ENCODE data around the gene PPP4R3A. TPM values are rescaled to one million over a fixed set of nuclear protein-coding genes. Genes with fewer than 3 reads are reported as not detected.
A peak's percentile ranks its signal among the peaks of the same experiment; 100 is the strongest.

PPP4R3A gene
- total RNA-seq, 1 experiment from 2014 or later, result 101 TPM

DNA sequence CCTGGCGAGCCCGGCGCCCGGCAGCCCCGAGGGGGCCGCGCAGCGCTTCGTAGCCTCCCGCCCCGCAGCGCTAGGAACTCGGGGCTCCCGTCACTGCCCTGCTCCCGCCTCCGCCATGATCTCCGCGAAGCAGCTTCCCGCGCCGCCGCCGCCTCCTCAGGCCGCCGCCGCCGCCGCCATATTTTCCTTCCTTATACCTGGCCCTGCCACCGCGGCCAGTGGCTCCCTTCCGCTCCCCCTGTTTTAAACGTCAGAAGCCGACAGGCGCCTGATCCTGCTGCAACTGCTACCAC lies 286 bp downstream of the PPP4R3A start:
- Histone ChIP-seq H3K36me3 (ENCODE audit: insufficient read depth, low read length, poor library complexity, severe bottlenecking) (peaks cover 7% of the 10 kb centered on the region), H3K27ac (ENCODE audit: low read depth, low read length, poor library complexity, severe bottlenecking) (peak overlapping the region; percentile 99), H3K4me1 (ENCODE audit: insufficient read depth, low read length, poor library complexity, severe bottlenecking) (peaks cover 10% of the 10 kb centered on the region), H3K4me3 (ENCODE audit: low read depth, low read length, poor library complexity, severe bottlenecking) (peak overlapping the region; percentile 92), H3K9me3 (ENCODE audit: low read depth, low read length, poor library complexity, severe bottlenecking) (no peaks in the 10 kb centered on the region), H3K27me3 (replicated peaks; ENCODE audit: insufficient read depth, low read depth, low read length, poor library complexity) (no peaks in the 10 kb centered on the region)
- BruUV-seq (replicated peaks), result no TSS peak
- ChIA-PET POLR2A (ENCODE audit: low non-redundant PET) (interaction anchor here (0.8 kb wide), 1 partner anchor 612 kb away, joined by 5 read pairs; the partner anchor contains the start of genes CPSF2 and NDUFB1), CTCF (interaction anchor here (0.6 kb wide), 2 partner anchors 11 to 39 kb away, joined by 4 to 9 read pairs; no protein-coding TSS in a partner anchor)
- intact Hi-C loops (cut with micrococcal nuclease; ENCODE audit: unreplicated experiment), result no loop called here
- no peak for DNase-seq (ENCODE audit: low spot score)
- no peak for TF ChIP-seq EZH2 (IDR thresholded peaks at IDR 0.05; ENCODE audit: borderline replicate concordance, low read depth, low read length, poor library complexity, severe bottlenecking)
- TF ChIP-seq CTCF (conservative IDR thresholded peaks at IDR 0.05; ENCODE audit: low read depth, low read length), result no peak

DNA sequence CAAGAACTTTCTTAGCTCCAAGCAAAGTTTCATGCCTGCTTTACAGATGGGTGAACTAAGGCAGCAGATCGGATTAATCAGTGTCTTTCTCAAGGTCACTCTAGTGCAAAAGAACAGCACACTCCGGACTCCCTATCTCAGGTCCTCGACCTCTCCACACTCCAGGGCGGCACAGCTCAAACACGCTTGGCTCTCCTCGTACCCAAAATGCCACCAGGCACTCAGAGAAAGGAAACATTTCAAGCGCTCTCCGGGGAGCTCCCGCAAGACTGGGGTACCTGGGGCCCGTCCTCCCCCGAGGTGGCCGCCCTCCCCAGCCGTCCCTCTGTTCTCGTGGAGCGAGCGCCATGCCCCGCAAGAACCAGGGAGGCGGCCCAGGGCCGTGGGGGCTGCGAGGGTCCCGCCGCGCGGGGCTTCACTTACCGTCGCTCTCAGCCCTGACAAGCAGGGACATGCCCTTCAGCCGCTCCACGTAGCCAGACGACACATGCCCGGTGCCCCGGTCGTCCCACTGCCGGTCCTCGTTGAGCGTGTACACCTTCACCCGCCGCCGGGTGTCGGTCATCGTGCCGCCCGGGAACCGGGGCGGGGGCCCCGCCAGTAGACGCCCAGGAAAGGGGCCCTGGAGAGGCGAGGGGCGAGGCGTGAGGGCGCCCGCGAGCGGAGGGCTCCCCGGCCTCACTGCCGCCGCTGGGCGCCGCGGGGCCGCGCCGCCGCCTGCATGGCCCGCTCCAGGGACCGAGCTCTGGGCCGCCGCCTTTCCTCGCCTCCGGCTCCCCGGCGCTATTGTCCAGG lies 830 bp downstream of the PPP4R3A start:
- Histone ChIP-seq H3K27me3 (replicated peaks; ENCODE audit: insufficient read depth, low read depth, low read length, poor library complexity) (no peaks in the 10 kb centered on the region), H3K36me3 (ENCODE audit: insufficient read depth, low read length, poor library complexity, severe bottlenecking) (peaks cover 7% of the 10 kb centered on the region), H3K9me3 (ENCODE audit: low read depth, low read length, poor library complexity, severe bottlenecking) (no peaks in the 10 kb centered on the region), H3K4me1 (ENCODE audit: insufficient read depth, low read length, poor library complexity, severe bottlenecking) (peaks cover 10% of the 10 kb centered on the region), H3K4me3 (ENCODE audit: low read depth, low read length, poor library complexity, severe bottlenecking) (peak overlapping the region; percentile 92), H3K27ac (ENCODE audit: low read depth, low read length, poor library complexity, severe bottlenecking) (peak overlapping the region; percentile 99)
- peak; percentile 37 for DNase-seq (ENCODE audit: low spot score)
- no TSS peak for BruUV-seq (replicated peaks)
- intact Hi-C loops (cut with micrococcal nuclease; ENCODE audit: unreplicated experiment), result no loop called here
- ChIA-PET CTCF (interaction anchor here (0.6 kb wide), 1 partner anchor 11 kb away, joined by 4 read pairs; no protein-coding TSS in a partner anchor), POLR2A (ENCODE audit: low non-redundant PET) (interaction anchor here (0.6 to 0.8 kb wide), 2 partner anchors 591 to 613 kb away, joined by 3 to 5 read pairs; partner anchors contain the start of genes CPSF2 and NDUFB1)
- TF ChIP-seq EZH2 (IDR thresholded peaks at IDR 0.05; ENCODE audit: borderline replicate concordance, low read depth, low read length, poor library complexity, severe bottlenecking) (no peak), CTCF (conservative IDR thresholded peaks at IDR 0.05; ENCODE audit: low read depth, low read length) (no peak)

GRCh38 chr14:91508105-91508504 lies 2.0 kb downstream of the PPP4R3A start:
- Histone ChIP-seq H3K27ac (ENCODE audit: low read depth, low read length, poor library complexity, severe bottlenecking) (peak overlapping the region; percentile 99), H3K9me3 (ENCODE audit: low read depth, low read length, poor library complexity, severe bottlenecking) (no peaks in the 10 kb centered on the region), H3K4me3 (ENCODE audit: low read depth, low read length, poor library complexity, severe bottlenecking) (peak overlapping the region; percentile 92), H3K27me3 (replicated peaks; ENCODE audit: insufficient read depth, low read depth, low read length, poor library complexity) (no peaks in the 10 kb centered on the region), H3K36me3 (ENCODE audit: insufficient read depth, low read length, poor library complexity, severe bottlenecking) (peaks cover 7% of the 10 kb centered on the region), H3K4me1 (ENCODE audit: insufficient read depth, low read length, poor library complexity, severe bottlenecking) (peaks cover 10% of the 10 kb centered on the region)
- intact Hi-C loops (cut with micrococcal nuclease; ENCODE audit: unreplicated experiment), result no loop called here
- TSS peak; percentile 57 for BruUV-seq (replicated peaks)
- DNase-seq (ENCODE audit: low spot score), result no peak
- ChIA-PET POLR2A (ENCODE audit: low non-redundant PET) (interaction anchor here (0.6 kb wide), 1 partner anchor 15 kb away, joined by 6 read pairs; no protein-coding TSS in a partner anchor), CTCF (no interaction called here)
- TF ChIP-seq EZH2 (IDR thresholded peaks at IDR 0.05; ENCODE audit: borderline replicate concordance, low read depth, low read length, poor library complexity, severe bottlenecking), result no peak
